Measurements from ENCODE around the gene TPRA1.

DNA sequence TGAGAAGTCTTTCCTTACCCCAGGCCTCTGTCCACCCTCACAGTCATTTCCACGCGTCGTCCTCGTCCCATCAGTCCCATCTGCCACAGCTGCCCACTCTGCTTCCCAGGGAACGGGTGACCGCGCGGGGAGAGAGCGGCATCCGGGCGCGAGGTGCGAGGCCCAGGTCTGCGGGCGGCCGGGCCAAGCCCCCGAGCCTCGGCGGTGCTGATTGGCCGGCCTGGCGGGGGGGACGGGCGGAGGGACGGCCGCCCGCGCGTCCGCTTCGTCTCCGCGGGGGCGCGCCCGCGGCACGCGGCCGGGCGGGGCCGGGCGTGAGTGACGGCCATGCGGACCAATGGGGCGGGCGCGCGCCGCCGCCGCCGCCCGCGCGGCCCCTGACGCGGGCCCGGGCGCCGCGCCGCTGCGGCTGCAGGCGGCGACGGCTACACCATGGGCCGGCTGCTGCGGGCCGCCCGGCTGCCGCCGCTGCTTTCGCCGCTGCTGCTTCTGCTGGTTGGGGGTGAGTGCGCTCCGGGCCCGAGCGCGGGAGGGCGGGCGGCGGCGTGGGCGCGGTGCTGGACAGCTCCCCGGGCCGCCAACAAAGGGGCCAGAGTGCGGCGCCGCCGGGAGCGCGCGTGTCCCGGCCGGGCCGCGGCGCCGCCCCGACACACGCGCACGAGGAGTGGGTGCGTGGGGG lies 38.4 kb upstream of the TPRA1 start, which contains the start of gene PODXL2:
- TF ChIP-seq CTCF (IDR thresholded peaks at IDR 0.05) = no peak
- no peak for TF ChIP-seq POLR2A (IDR thresholded peaks at IDR 0.05)

Measured in adrenal gland (tissue), 5 donors.